Uterus (tissue), 4 donors: ENCODE results near the gene SMCO2. TPM values are rescaled to one million over a fixed set of nuclear protein-coding genes. Genes with fewer than 3 reads are reported as not detected.

Source experiments
- DNase-seq, 2 donors: peaks; one replicate each; pipeline ENCODE4 v3.0.0-alpha.2; 2019 to 2020
- H3K27ac ChIP-seq, 2 donors: fragments of 200-600 bp; sonication (generic); 1 replicate in 1 of 2; 2 replicates in 1 of 2; pipeline ENCODE4 v1.5.1; 2016 to 2018
- H3K27me3 ChIP-seq, 2 donors: fragments of 200-600 bp; sonication (generic); one replicate each; pipeline ENCODE4 v1.5.1; 2018 to 2019; ENCODE audit warnings: control low read depth in 1 of 2
- H3K36me3 ChIP-seq, 2 donors: fragments of 200-600 bp; sonication (generic); one replicate each; pipeline ENCODE4 v1.5.1; 2019; ENCODE audit warnings: control low read depth in 1 of 2
- H3K4me1 ChIP-seq, 2 donors: fragments of 200-600 bp; sonication (generic); one replicate each; pipeline ENCODE4 v1.5.1; 2018 to 2019; ENCODE audit warnings: control low read depth in 1 of 2
- H3K4me3 ChIP-seq, 2 donors: fragments of 200-600 bp; sonication (generic); 1 replicate in 1 of 2; 2 replicates in 1 of 2; pipeline ENCODE4 v1.5.1; 2018 to 2019; ENCODE audit warnings: mild to moderate bottlenecking in 1 of 2
- H3K9me3 ChIP-seq, 2 donors: fragments of 200-600 bp; sonication (generic); one replicate each; pipeline ENCODE4 v1.5.1; 2019; ENCODE audit warnings: control low read depth in 1 of 2
- CTCF ChIP-seq, 4 experiments: fragments of 200-600 bp in 2 of 4; fragments of 450-650 bp in 2 of 4; sonication (generic) in 2 of 4; IDR thresholded peaks; one replicate each; pipeline ENCODE4 v1.5.1; 2016 to 2019; ENCODE audit warnings: antibody characterized with exemption in 4 of 4, mild to moderate bottlenecking in 2 of 4, moderate library complexity in 1 of 4
- POLR2A ChIP-seq, 2 donors: fragments of 450-650 bp; IDR thresholded peaks; one replicate each; pipeline ENCODE4 v1.6.1; 2016; ENCODE audit warnings: antibody characterized with exemption in 2 of 2, mild to moderate bottlenecking in 1 of 2, moderate library complexity in 1 of 2
- intact Hi-C: fragments of 100-400 bp; cut with DNase I; formaldehyde crosslinking; loops from one replicate; pipeline ENCODE4 v1.15.1; 2023; ENCODE audit warnings: low total_unique reads
- total RNA-seq, 4 donors: library from RNA; depleted of rRNA in 3 of 4; stranded (reverse); fragments of >200 nt in 3 of 4; gene quantifications; one replicate each; pipeline versions ENCODE4 v1.1.0 to v1.2.4, GENCODE V29; 2014 to 2023
- donor health status: DM: yes; HTN: yes; CAD: no.

SMCO2 gene
- total RNA-seq, 4 donors from 2014 or later, result not detected

DNA sequence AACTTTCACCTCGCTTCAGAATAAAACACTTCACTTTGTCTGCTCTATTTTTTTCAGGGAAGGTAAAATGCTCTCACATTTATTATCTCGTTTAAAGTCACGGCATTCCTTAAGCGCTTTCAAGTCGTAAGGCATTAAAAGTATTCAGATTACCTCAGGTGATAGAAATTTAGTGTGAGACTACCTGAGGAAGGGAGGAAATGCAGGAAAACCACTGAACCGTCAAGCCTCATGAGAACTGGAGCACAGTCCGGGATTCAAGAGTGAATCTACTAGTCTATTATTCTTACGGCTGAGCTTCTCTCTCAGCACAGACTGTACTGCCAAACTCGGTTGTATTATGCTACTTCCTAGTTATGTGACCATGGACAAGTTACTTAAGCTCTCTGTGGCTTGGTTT lies 69.1 kb downstream of the SMCO2 start:
- H3K9me3 ChIP-seq, result no peaks in the 10 kb centered on the region
- H3K27me3 ChIP-seq, result no peaks in the 10 kb centered on the region
- H3K27ac ChIP-seq, result no peak overlapping the region
- intact Hi-C loops, result no loop called here
- no peaks in the 10 kb centered on the region for H3K36me3 ChIP-seq
- TF ChIP-seq CTCF (IDR thresholded peaks at IDR 0.05), result no peak
- TF ChIP-seq POLR2A (IDR thresholded peaks at IDR 0.05), result no peak
- H3K4me3 ChIP-seq, result no peak overlapping the region
- peaks cover 0 to 6% of the 10 kb centered on the region in 2 donors for H3K4me1 ChIP-seq
- no peak for DNase-seq

DNA sequence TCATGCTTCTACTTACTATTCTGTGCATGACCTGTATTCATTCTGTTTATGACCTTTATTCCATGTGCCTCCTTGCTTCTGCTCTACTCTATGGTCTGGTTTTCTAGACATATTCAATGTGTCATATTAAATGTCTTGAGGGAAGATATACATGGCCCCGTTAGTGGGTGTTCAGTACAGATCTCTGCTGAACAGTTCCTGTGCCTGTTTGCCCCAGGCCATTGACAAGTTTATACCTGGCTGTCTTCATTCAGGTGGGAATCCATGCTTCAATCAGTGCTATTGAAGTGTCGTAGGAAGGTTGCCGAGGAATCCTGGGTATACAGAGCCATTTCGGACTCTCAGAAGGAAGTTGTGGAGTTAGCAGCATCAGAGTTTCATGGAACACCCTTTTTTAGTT lies 70.1 kb downstream of the SMCO2 start:
- TF ChIP-seq CTCF (IDR thresholded peaks at IDR 0.05), result no peak
- no peak for TF ChIP-seq POLR2A (IDR thresholded peaks at IDR 0.05)
- no peaks in the 10 kb centered on the region for H3K27me3 ChIP-seq
- H3K4me1 ChIP-seq, result peaks cover 0 to 5% of the 10 kb centered on the region in 2 donors
- no peaks in the 10 kb centered on the region for H3K9me3 ChIP-seq
- H3K36me3 ChIP-seq, result no peaks in the 10 kb centered on the region
- H3K27ac ChIP-seq, result no peak overlapping the region
- intact Hi-C loops, result no loop called here
- no peak for DNase-seq
- no peak overlapping the region for H3K4me3 ChIP-seq

GRCh38 chr12:27517546-27517945 lies 71.0 kb downstream of the SMCO2 start:
- H3K27me3 ChIP-seq, result no peaks in the 10 kb centered on the region
- H3K4me3 ChIP-seq, result no peak overlapping the region
- intact Hi-C loops, result no loop called here
- H3K36me3 ChIP-seq, result no peaks in the 10 kb centered on the region
- H3K27ac ChIP-seq, result no peak overlapping the region
- no peaks in the 10 kb centered on the region for H3K4me1 ChIP-seq
- no peak for TF ChIP-seq CTCF (IDR thresholded peaks at IDR 0.05)
- no peak for TF ChIP-seq POLR2A (IDR thresholded peaks at IDR 0.05)
- no peak for DNase-seq
- H3K9me3 ChIP-seq, result no peaks in the 10 kb centered on the region

GRCh38 chr12:27517961-27518665 lies 71.6 kb downstream of the SMCO2 start:
- TF ChIP-seq POLR2A (IDR thresholded peaks at IDR 0.05), result no peak
- TF ChIP-seq CTCF (IDR thresholded peaks at IDR 0.05), result no peak
- Histone ChIP-seq H3K4me3 (no peak overlapping the region), H3K9me3 (no peaks in the 10 kb centered on the region), H3K27ac (no peak overlapping the region), H3K4me1 (no peaks in the 10 kb centered on the region), H3K36me3 (no peaks in the 10 kb centered on the region), H3K27me3 (no peaks in the 10 kb centered on the region)
- DNase-seq, result no peak
- intact Hi-C loops, result no loop called here

- TF ChIP-seq POLR2A (IDR thresholded peaks at IDR 0.05), result no peak
- no peak for TF ChIP-seq CTCF (IDR thresholded peaks at IDR 0.05)
- H3K9me3 ChIP-seq, result no peaks in the 10 kb centered on the region
- no peaks in the 10 kb centered on the region for H3K36me3 ChIP-seq
- intact Hi-C loops, result no loop called here
- H3K27me3 ChIP-seq, result no peaks in the 10 kb centered on the region
- H3K4me3 ChIP-seq, result no peak overlapping the region
- H3K27ac ChIP-seq, result peak overlapping the region; percentile 73 to 89
- H3K4me1 ChIP-seq, result no peaks in the 10 kb centered on the region
- peak; percentile 62 to 71 for DNase-seq
Observed at GRCh38 chr12:27521066-27521465, 74.5 kb downstream of the SMCO2 start.
